Transverse colon (tissue), 4 donors: ENCODE data around the gene GALNT2. TPM values are rescaled to one million over a fixed set of nuclear protein-coding genes. Genes with fewer than 3 reads are reported as not detected.

ENCODE experiments used
- DNase-seq: peaks from one replicate; pipeline ENCODE4 v3.0.0-alpha.2; 2019
- H3K27ac ChIP-seq, 4 donors: fragments of 200-600 bp; sonication (generic); 2 replicates each; pipeline ENCODE4 v1.5.1; 2016 to 2018; ENCODE audit warnings: inconsistent platforms in 4 of 4
- H3K27me3 ChIP-seq: fragments of 200-600 bp; sonication (generic); 2 replicates; pipeline ENCODE4 v1.5.1; 2017; ENCODE audit warnings: inconsistent platforms
- H3K36me3 ChIP-seq, 4 donors: fragments of 200-600 bp; sonication (generic); 2 replicates each; pipeline ENCODE4 v1.5.1; 2017 to 2019; ENCODE audit warnings: inconsistent platforms in 4 of 4
- H3K4me1 ChIP-seq, 4 donors: fragments of 200-600 bp; sonication (generic); 2 replicates each; pipeline ENCODE4 v1.5.1; 2017 to 2020; ENCODE audit warnings: inconsistent platforms in 4 of 4
- H3K4me3 ChIP-seq, 4 donors: fragments of 200-600 bp; sonication (generic); 1 replicate in 1 of 4; 2 replicates in 3 of 4; pipeline versions ENCODE4 v1.5.1 to v1.6.1; 2017 to 2019; ENCODE audit warnings: inconsistent platforms in 4 of 4
- H3K9me3 ChIP-seq, 2 donors: fragments of 200-600 bp; sonication (generic); 2 replicates each; pipeline ENCODE4 v1.5.1; 2017 to 2019; ENCODE audit warnings: inconsistent platforms in 2 of 2
- EP300 ChIP-seq: sonication (generic); formaldehyde crosslinking; IDR thresholded peaks from one replicate; pipeline ENCODE4 v1.6.1; 2017; ENCODE audit warnings: antibody characterized with exemption, low read depth
- POLR2A ChIP-seq: fragments of 450-650 bp; IDR thresholded peaks from one replicate; pipeline ENCODE4 v1.6.1; 2016; ENCODE audit warnings: antibody characterized with exemption, mild to moderate bottlenecking, moderate library complexity
- POLR2AphosphoS5 ChIP-seq, 3 donors: sonication (generic); formaldehyde crosslinking; IDR thresholded peaks; one replicate each; pipeline ENCODE4 v1.6.1; 2016; ENCODE audit warnings: antibody characterized with exemption in 3 of 3
- whole genome bisulfite sequencing, 2 donors: methylation state at CpG; one replicate each; pipeline ENCODE4 v1.1.5; 2018; ENCODE audit warnings: low coverage in 1 of 2; 5-methylcytosine and 5-hydroxymethylcytosine counted together
- in situ Hi-C, 4 donors: fragments of 200-750 bp; cut with MboI; loops; one replicate each; pipeline versions ENCODE4 v1.15.0 to v1.15.1; 2017; ENCODE audit warnings: low sequenced_read_pairs in 3 of 4, low pct_ligation_motif_present in 1 of 4, low pct_unique_long_range_greater_than_20kb in 1 of 4
- intact Hi-C: fragments of 100-400 bp; cut with DNase I; formaldehyde crosslinking; loops from one replicate; pipeline ENCODE4 v1.15.1; 2023; ENCODE audit warnings: low total_unique reads
- total RNA-seq, 4 donors: library from RNA; depleted of rRNA; stranded (reverse); fragments of >200 nt; gene quantifications; one replicate each; pipeline ENCODE4 v1.1.0, GENCODE V29; 2016
- TF ChIP-seq, protein P1 (sequence below), 5 experiments: fragments of 200-600 bp in 3 of 5; fragments of 450-650 bp in 2 of 5; sonication (generic) in 3 of 5; IDR thresholded peaks; 1 replicate in 2 of 5; 2 replicates in 3 of 5; pipeline ENCODE4 v1.5.1; 2016 to 2017; ENCODE audit warnings: antibody characterized with exemption in 5 of 5, inconsistent platforms in 3 of 5, mild to moderate bottlenecking in 2 of 5, moderate library complexity in 1 of 5

The GALNT2 gene
- total RNA-seq, 4 donors from 2014 or later = 16.5 to 48.8 (median 36.8) TPM

DNA sequence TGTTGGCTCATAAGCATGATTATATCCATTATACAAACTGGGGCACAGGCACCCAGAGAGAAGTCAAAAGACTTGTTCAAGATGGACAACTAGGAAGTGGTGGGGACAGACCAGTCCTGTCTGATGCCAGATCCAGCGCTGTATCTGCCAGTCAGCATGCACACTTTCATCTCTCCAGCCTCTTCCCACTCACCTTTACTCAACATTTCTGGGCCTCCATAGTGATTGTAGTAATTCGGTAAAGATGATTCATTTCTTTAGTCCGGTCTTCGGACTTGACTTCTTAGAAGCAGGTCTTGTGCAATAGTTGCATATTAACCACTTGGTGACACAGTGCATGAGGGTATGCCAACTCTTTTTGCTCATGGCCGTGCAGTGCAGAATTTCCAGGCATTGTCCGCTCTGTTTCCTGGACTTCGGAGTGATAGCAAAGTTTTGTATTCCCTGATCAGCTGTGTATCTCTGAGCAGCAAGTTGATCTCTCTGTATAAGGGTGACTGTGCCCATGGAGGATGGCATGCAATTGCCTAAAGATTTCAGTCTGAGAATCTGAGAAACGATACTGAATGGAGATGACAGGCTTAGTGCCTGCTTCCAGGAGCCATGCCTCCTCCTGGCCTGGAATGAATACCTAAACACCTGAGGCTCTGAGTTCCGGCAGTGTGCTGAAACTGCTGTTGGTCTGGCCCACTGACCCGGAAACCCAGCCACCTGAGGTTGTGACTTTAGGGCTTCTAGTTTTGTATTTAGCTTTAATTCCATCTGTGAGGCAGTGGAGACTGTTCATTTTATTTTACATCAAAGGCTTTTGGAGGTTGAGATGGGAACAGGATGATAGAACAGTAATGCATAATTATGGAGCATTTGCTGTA lies 39.0 kb downstream of the GALNT2 start:
- H3K4me1 ChIP-seq = peaks cover 34 to 59% (median 54%) of the 10 kb centered on the region in 4 donors
- no peak overlapping the region for H3K4me3 ChIP-seq
- peak; percentile 26 to 59 (median 44) for TF ChIP-seq POLR2AphosphoS5 (IDR thresholded peaks at IDR 0.05)
- no peak for TF ChIP-seq POLR2A
- 50 to 56% methylated on average over 2 to 10 of the region's 10 CpGs for WGBS, 2 donors
- peak overlapping the region; percentile 53 to 80 (median 68) for H3K27ac ChIP-seq
- no peaks in the 10 kb centered on the region for H3K36me3 ChIP-seq
- in situ Hi-C loops (no loop called here), intact Hi-C loops (no loop called here)
- H3K9me3 ChIP-seq = no peaks in the 10 kb centered on the region
- DNase-seq = no peak
- no peaks in the 10 kb centered on the region for H3K27me3 ChIP-seq

- WGBS, 2 donors = 86% methylated on average over 6 of the region's 6 CpGs; no CpG with 5 or more reads in 1 of the 2 donors
- H3K36me3 ChIP-seq = no peaks in the 10 kb centered on the region
- H3K4me3 ChIP-seq = no peak overlapping the region
- no peaks in the 10 kb centered on the region for H3K27me3 ChIP-seq
- in situ Hi-C loops = no loop called here
- TF ChIP-seq, protein P1, sequence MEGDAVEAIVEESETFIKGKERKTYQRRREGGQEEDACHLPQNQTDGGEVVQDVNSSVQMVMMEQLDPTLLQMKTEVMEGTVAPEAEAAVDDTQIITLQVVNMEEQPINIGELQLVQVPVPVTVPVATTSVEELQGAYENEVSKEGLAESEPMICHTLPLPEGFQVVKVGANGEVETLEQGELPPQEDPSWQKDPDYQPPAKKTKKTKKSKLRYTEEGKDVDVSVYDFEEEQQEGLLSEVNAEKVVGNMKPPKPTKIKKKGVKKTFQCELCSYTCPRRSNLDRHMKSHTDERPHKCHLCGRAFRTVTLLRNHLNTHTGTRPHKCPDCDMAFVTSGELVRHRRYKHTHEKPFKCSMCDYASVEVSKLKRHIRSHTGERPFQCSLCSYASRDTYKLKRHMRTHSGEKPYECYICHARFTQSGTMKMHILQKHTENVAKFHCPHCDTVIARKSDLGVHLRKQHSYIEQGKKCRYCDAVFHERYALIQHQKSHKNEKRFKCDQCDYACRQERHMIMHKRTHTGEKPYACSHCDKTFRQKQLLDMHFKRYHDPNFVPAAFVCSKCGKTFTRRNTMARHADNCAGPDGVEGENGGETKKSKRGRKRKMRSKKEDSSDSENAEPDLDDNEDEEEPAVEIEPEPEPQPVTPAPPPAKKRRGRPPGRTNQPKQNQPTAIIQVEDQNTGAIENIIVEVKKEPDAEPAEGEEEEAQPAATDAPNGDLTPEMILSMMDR (IDR thresholded peaks at IDR 0.05) = no peak
- TF ChIP-seq EP300 (no peak), POLR2A (no peak), POLR2AphosphoS5 (IDR thresholded peaks at IDR 0.05) (no peak)
- intact Hi-C loops = no loop called here
- H3K27ac ChIP-seq = no peak overlapping the region
- peaks cover 43 to 63% (median 58%) of the 10 kb centered on the region in 4 donors for H3K4me1 ChIP-seq
- DNase-seq = no peak
- H3K9me3 ChIP-seq = no peaks in the 10 kb centered on the region
Measured at GRCh38 chr1:230107941-230108340, 40.9 kb downstream of the GALNT2 start.

- H3K27ac ChIP-seq = no peak overlapping the region
- 90% methylated on average over 12 of the region's 12 CpGs; no CpG with 5 or more reads in 1 of the 2 donors for WGBS, 2 donors
Measured at GRCh38 chr1:230108580-230108979, 41.5 kb downstream of the GALNT2 start.

DNA sequence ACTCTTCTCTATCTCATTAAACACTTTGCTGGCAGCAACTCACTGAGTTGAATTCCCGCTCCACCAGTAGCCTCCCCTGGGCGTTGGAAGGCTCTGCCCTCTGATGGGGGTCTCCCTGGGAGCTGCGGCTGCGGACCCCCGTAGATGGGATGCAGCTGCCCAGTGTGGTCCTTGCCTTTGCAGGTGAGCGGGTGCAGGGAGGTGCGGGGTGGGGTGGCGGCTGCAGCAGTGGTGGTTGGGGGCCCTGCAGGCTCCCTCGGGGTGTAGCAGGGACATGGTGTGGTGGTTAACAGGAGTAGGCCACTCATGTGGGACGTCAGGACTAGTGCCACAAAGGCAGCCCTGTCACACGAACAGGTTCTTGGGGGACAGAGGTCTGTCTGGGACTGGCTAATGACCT lies 42.0 kb downstream of the GALNT2 start:
- in situ Hi-C loops = no loop called here
- H3K27ac ChIP-seq = peak overlapping the region in 2 of 4 donors; percentile 43 to 60
- WGBS, 2 donors = 89% methylated on average over 11 of the region's 11 CpGs; no CpG with 5 or more reads in 1 of the 2 donors
- intact Hi-C loops = no loop called here
- H3K36me3 ChIP-seq = no peaks in the 10 kb centered on the region
- TF ChIP-seq, protein P1 (IDR thresholded peaks at IDR 0.05) = no peak
- TF ChIP-seq EP300 = no peak
- TF ChIP-seq POLR2AphosphoS5 (IDR thresholded peaks at IDR 0.05) = no peak
- no peak for TF ChIP-seq POLR2A
- H3K4me1 ChIP-seq = peaks cover 42 to 58% (median 55%) of the 10 kb centered on the region in 4 donors
- no peaks in the 10 kb centered on the region for H3K9me3 ChIP-seq
- H3K4me3 ChIP-seq = no peak overlapping the region
- no peak for DNase-seq
- no peaks in the 10 kb centered on the region for H3K27me3 ChIP-seq

More at GRCh38 chr1:230108580-230108979, 41.5 kb downstream of the GALNT2 start:
- Histone ChIP-seq H3K4me3 (no peak overlapping the region), H3K4me1 (peaks cover 46 to 63% (median 59%) of the 10 kb centered on the region in 4 donors), H3K9me3 (no peaks in the 10 kb centered on the region), H3K36me3 (no peaks in the 10 kb centered on the region), H3K27me3 (no peaks in the 10 kb centered on the region)
- intact Hi-C loops (no loop called here), in situ Hi-C loops (no loop called here)
- no peak for TF ChIP-seq POLR2A
- TF ChIP-seq POLR2AphosphoS5 (IDR thresholded peaks at IDR 0.05) = no peak
- TF ChIP-seq EP300 = no peak
- TF ChIP-seq, protein P1 (IDR thresholded peaks at IDR 0.05) = no peak
- no peak for DNase-seq
